Measurements from ENCODE around the gene ARID4B.
"Not testable (repeated sequence)": the region's sequence is repeated elsewhere in the genome, so short reads cannot be mapped to it uniquely, and the experiment has no call there.

The ARID4B gene

DNA sequence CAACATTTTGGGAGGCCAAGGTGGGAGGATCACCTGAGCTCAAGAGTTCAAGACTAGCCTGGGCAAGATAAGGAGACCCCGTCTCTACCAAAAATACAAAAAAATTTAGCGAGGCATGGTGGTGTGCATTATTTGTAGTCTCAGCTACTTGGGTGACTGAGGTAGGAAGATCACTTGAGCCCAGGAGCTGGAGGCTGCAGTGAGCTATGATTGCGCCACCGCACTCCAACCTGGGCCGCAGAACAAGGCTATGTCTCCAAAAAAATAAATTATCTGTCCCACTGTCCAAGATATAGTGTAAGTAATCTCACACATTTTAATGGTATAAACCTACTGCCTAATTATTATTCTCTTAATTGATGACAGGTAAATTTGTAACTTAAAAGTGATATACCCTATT, 12.8 kb downstream of the ARID4B start:
- Histone ChIP-seq H3K9me2 (replicated peaks; ENCODE audit: insufficient read depth, low read length) (no peaks in the 10 kb centered on the region), H3K9me3 (ENCODE audit: insufficient read depth, low read length) (no peaks in the 10 kb centered on the region), H3K79me2 (ENCODE audit: insufficient read depth, low read length) (peaks cover 98% of the 10 kb centered on the region), H3K4me3 (ENCODE audit: insufficient read depth, low read length, poor library complexity, severe bottlenecking) (no peak overlapping the region), H2AFZ (ENCODE audit: low read depth, low read length, severe bottlenecking) (no peak overlapping the region), H3K27ac (ENCODE audit: low read depth, low read length) (no peak overlapping the region), H3F3A (ENCODE audit: insufficient read depth) (peaks cover 18% of the 10 kb centered on the region; the same call in 1 of the 2 replicates), H3K9ac (ENCODE audit: low read length) (no peak overlapping the region), H3K27me3 (ENCODE audit: low read length) (no peaks in the 10 kb centered on the region), H4K20me1 (ENCODE audit: low read depth, low read length) (peaks cover 29% of the 10 kb centered on the region), H3K36me3 (ENCODE audit: low read length) (no peaks in the 10 kb centered on the region; the same call in 1 of the 2 replicates), H3K4me2 (ENCODE audit: low read depth, low read length, poor library complexity, severe bottlenecking) (no peak overlapping the region)
- TF ChIP-seq, protein P1, sequence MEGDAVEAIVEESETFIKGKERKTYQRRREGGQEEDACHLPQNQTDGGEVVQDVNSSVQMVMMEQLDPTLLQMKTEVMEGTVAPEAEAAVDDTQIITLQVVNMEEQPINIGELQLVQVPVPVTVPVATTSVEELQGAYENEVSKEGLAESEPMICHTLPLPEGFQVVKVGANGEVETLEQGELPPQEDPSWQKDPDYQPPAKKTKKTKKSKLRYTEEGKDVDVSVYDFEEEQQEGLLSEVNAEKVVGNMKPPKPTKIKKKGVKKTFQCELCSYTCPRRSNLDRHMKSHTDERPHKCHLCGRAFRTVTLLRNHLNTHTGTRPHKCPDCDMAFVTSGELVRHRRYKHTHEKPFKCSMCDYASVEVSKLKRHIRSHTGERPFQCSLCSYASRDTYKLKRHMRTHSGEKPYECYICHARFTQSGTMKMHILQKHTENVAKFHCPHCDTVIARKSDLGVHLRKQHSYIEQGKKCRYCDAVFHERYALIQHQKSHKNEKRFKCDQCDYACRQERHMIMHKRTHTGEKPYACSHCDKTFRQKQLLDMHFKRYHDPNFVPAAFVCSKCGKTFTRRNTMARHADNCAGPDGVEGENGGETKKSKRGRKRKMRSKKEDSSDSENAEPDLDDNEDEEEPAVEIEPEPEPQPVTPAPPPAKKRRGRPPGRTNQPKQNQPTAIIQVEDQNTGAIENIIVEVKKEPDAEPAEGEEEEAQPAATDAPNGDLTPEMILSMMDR (IDR thresholded peaks at IDR 0.05; ENCODE audit: insufficient read depth, low read length, poor library complexity, severe bottlenecking), result no peak

DNA sequence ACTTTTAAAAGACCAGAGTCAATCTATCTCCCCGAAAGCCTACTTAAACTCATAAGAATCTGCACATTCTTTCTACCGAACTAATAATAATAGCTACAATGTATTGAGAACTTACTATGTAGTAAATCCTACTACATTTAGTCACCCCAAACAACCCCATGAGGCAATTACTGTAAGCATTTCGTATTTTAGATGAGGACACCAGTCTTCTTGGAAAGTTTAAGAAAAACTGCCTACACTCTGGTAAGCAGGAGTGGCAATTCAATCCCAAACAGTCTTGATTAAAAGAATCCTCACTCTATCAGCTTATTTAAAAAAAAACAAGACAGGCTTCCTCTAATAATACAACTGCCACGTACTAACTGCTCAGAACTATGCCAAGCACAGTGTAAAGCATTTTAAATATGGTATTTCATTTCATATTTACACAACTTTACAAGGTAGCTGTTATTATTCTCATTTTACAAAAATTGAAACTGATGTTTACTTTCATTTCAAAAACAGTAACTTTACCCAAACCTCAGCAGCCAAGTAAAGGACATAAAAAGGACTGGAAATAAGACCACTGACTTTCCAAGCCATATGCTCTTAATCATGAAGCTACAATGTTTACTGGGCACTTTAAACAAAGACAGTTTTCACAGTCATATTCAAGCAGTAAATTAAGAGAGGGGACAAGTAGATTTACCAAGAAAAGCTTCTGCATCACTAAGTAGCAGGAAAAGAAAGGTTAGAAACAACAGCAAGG, 13.9 kb downstream of the ARID4B start:
- no peaks in the 10 kb centered on the region for H3K9me2 ChIP-seq (replicated peaks; ENCODE audit: insufficient read depth, low read length)
- H3K27ac ChIP-seq (ENCODE audit: low read depth, low read length), result no peak overlapping the region
- H4K20me1 ChIP-seq (ENCODE audit: low read depth, low read length), result peaks cover 29% of the 10 kb centered on the region
- peaks cover 92% of the 10 kb centered on the region for H3K79me2 ChIP-seq (ENCODE audit: insufficient read depth, low read length)
- H3K4me2 ChIP-seq (ENCODE audit: low read depth, low read length, poor library complexity, severe bottlenecking), result no peak overlapping the region
- no peak for TF ChIP-seq EZH2phosphoT487 (conservative IDR thresholded peaks at IDR 0.05; ENCODE audit: low read length)
- TF ChIP-seq, protein P1 (IDR thresholded peaks at IDR 0.05; ENCODE audit: insufficient read depth, low read length, poor library complexity, severe bottlenecking), result no peak
- no peak overlapping the region for H2AFZ ChIP-seq (ENCODE audit: low read depth, low read length, severe bottlenecking)
- H3K9ac ChIP-seq (ENCODE audit: low read length), result no peak overlapping the region
- no peaks in the 10 kb centered on the region for H3K9me3 ChIP-seq (ENCODE audit: insufficient read depth, low read length)
- H3K4me3 ChIP-seq (ENCODE audit: insufficient read depth, low read length, poor library complexity, severe bottlenecking), result no peak overlapping the region
- H3K27me3 ChIP-seq (ENCODE audit: low read length), result no peaks in the 10 kb centered on the region
- H3K36me3 ChIP-seq (ENCODE audit: low read length), result no peaks in the 10 kb centered on the region; the same call in 1 of the 2 replicates
- H3F3A ChIP-seq (ENCODE audit: insufficient read depth), result peaks cover 19% of the 10 kb centered on the region; the same call in 1 of the 2 replicates

DNA sequence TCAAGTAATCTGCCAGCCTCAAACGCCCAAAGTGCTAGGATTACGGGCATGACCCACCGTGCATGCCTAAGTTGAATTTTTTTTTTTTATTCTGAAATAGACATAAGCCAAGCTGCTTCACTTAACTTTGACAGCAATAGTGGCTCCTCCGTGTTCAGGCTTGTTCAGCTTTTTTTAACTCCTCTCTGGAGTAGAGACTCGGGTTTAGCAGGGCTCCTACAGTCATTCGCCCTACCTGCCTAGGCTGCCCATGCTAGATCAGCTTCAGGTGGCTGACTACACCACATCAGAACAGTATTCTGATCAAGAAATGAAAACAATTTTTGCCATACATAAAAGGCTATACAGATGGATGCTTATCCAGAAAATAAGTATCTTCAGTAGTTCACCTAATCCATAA, 14.7 kb downstream of the ARID4B start:
- Histone ChIP-seq H3K36me3 (ENCODE audit: low read length) (no peaks in the 10 kb centered on the region; the same call in 1 of the 2 replicates), H3K27me3 (ENCODE audit: low read length) (no peaks in the 10 kb centered on the region), H3K4me3 (ENCODE audit: insufficient read depth, low read length, poor library complexity, severe bottlenecking) (no peak overlapping the region), H3K79me2 (ENCODE audit: insufficient read depth, low read length) (peaks cover 86% of the 10 kb centered on the region), H3K9me3 (ENCODE audit: insufficient read depth, low read length) (no peaks in the 10 kb centered on the region), H3K9ac (ENCODE audit: low read length) (no peak overlapping the region), H3F3A (ENCODE audit: insufficient read depth) (peaks cover 19% of the 10 kb centered on the region; the same call in 1 of the 2 replicates), H3K4me2 (ENCODE audit: low read depth, low read length, poor library complexity, severe bottlenecking) (no peak overlapping the region), H2AFZ (ENCODE audit: low read depth, low read length, severe bottlenecking) (no peak overlapping the region), H3K9me2 (replicated peaks; ENCODE audit: insufficient read depth, low read length) (no peaks in the 10 kb centered on the region), H3K27ac (ENCODE audit: low read depth, low read length) (no peak overlapping the region), H4K20me1 (ENCODE audit: low read depth, low read length) (peaks cover 29% of the 10 kb centered on the region)
- TF ChIP-seq EZH2phosphoT487 (conservative IDR thresholded peaks at IDR 0.05; ENCODE audit: low read length), result no peak
- TF ChIP-seq, protein P1 (IDR thresholded peaks at IDR 0.05; ENCODE audit: insufficient read depth, low read length, poor library complexity, severe bottlenecking), result no peak

DNA sequence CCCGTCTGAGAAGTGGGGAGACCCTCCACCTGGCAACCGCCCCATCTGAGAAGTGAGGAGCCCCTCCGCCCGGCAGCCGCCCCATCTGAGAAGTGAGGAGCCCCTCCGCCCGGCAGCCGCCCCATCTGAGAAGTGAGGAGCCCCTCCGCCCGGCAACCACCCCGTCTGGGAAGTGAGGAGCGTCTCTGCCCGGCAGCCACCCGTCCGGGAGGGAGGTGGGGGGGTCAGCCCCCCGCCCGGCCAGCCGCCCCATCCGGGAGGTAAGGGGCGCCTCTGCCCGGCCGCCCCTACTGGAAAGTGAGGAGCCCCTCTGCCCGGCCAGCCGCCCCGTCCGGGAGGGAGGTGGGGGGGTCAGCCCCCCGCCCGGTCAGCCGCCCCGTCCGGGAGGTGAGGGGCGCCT, 18.8 kb downstream of the ARID4B start:
- not testable (repeated sequence) for H3K4me3 ChIP-seq (ENCODE audit: insufficient read depth, low read length, poor library complexity, severe bottlenecking); H3K4me2 ChIP-seq (ENCODE audit: low read depth, low read length, poor library complexity, severe bottlenecking); H3K9me2 ChIP-seq (replicated peaks; ENCODE audit: insufficient read depth, low read length); H2AFZ ChIP-seq (ENCODE audit: low read depth, low read length, severe bottlenecking); H3K27me3 ChIP-seq (ENCODE audit: low read length); H3K36me3 ChIP-seq (ENCODE audit: low read length); H3K9me3 ChIP-seq (ENCODE audit: insufficient read depth, low read length); H3K9ac ChIP-seq (ENCODE audit: low read length); H3K27ac ChIP-seq (ENCODE audit: low read depth, low read length)
- Histone ChIP-seq H3K79me2 (ENCODE audit: insufficient read depth, low read length) (peaks cover 87% of the 10 kb centered on the region), H4K20me1 (ENCODE audit: low read depth, low read length) (peaks cover 14% of the 10 kb centered on the region; the same call in 1 of the 2 replicates), H3F3A (ENCODE audit: insufficient read depth) (peaks cover 20% of the 10 kb centered on the region; the same call in 1 of the 2 replicates)
